WERI-Rb-1 (cell line): Measurements from ENCODE around the gene SLC22A3.

Experiments used
- DNase-seq: peaks from one replicate; pipeline ENCODE4 v3.0.0-alpha.2; 2020
- H3K27ac ChIP-seq: fragments of 250-450 bp; sonication (Bioruptor Pico); 2 replicates; pipeline ENCODE4 v1.5.1; 2020; ENCODE audit warnings: mild to moderate bottlenecking, moderate library complexity
- H3K27me3 ChIP-seq: fragments of 250-450 bp; sonication (Bioruptor Pico); 2 replicates; pipeline ENCODE4 v1.5.1; 2021; ENCODE audit warnings: mild to moderate bottlenecking, low read depth, moderate library complexity; ENCODE audit not compliant: insufficient read depth, severe bottlenecking
- H3K36me3 ChIP-seq: fragments of 250-450 bp; sonication (Bioruptor Pico); 2 replicates; pipeline ENCODE4 v1.5.1; 2020; ENCODE audit warnings: mild to moderate bottlenecking, moderate library complexity
- H3K4me3 ChIP-seq: 2 replicates; pipeline ENCODE4 v1.5.1; 2011; ENCODE audit warnings: low read depth, mild to moderate bottlenecking, control low read depth, low read length
- H3K9me3 ChIP-seq: fragments of 250-450 bp; sonication (Bioruptor Pico); 2 replicates; pipeline ENCODE4 v1.5.1; 2021; ENCODE audit warnings: mild to moderate bottlenecking, moderate library complexity; ENCODE audit not compliant: severe bottlenecking
- TF ChIP-seq, protein P1 (sequence below): IDR thresholded peaks from 2 replicates; pipeline ENCODE4 v1.5.1; 2011; ENCODE audit warnings: low read depth, mild to moderate bottlenecking, control low read depth, inconsistent platforms, low read length

The SLC22A3 gene

GRCh38 chr6:160305926-160306713 is 42.1 kb upstream of the SLC22A3 start:
- DNase-seq: no peak
- Histone ChIP-seq H3K27me3 (peaks cover 20% of the 10 kb centered on the region), H3K4me3 (no peak overlapping the region), H3K9me3 (no peaks in the 10 kb centered on the region), H3K36me3 (no peaks in the 10 kb centered on the region), H3K27ac (no peak overlapping the region)
- TF ChIP-seq, protein P1, sequence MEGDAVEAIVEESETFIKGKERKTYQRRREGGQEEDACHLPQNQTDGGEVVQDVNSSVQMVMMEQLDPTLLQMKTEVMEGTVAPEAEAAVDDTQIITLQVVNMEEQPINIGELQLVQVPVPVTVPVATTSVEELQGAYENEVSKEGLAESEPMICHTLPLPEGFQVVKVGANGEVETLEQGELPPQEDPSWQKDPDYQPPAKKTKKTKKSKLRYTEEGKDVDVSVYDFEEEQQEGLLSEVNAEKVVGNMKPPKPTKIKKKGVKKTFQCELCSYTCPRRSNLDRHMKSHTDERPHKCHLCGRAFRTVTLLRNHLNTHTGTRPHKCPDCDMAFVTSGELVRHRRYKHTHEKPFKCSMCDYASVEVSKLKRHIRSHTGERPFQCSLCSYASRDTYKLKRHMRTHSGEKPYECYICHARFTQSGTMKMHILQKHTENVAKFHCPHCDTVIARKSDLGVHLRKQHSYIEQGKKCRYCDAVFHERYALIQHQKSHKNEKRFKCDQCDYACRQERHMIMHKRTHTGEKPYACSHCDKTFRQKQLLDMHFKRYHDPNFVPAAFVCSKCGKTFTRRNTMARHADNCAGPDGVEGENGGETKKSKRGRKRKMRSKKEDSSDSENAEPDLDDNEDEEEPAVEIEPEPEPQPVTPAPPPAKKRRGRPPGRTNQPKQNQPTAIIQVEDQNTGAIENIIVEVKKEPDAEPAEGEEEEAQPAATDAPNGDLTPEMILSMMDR: no peak

GRCh38 chr6:160309718-160310117 is 38.5 kb upstream of the SLC22A3 start:
- no peak for DNase-seq
- H3K9me3 ChIP-seq: peaks cover 5% of the 10 kb centered on the region
- no peak overlapping the region for H3K27ac ChIP-seq
- H3K36me3 ChIP-seq: no peaks in the 10 kb centered on the region
- H3K4me3 ChIP-seq: no peak overlapping the region
- TF ChIP-seq, protein P1: no peak
- H3K27me3 ChIP-seq: peaks cover 9% of the 10 kb centered on the region

DNA sequence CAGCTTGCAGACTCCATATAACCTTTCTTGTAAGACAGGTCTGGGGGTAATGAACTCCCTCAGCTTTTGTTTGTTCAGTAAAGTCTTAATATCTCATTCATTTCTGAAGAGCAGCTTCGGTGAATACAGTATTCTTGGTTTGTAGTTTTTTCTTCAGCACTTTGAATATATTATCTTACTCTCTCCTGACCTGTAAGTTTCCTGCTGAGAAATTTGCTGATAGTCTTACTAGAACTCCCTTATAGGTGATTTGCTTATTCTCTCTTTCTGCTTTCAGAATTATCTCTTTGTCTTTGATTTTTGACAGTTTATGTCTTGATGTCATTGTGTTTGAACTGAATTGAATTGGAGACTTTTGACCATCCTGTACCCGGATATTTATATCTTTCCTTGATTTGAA is 35.3 kb upstream of the SLC22A3 start:
- H3K9me3 ChIP-seq: peaks cover 5% of the 10 kb centered on the region
- peaks cover 3% of the 10 kb centered on the region for H3K27me3 ChIP-seq
- H3K36me3 ChIP-seq: no peaks in the 10 kb centered on the region
- no peak overlapping the region for H3K4me3 ChIP-seq
- no peak for DNase-seq
- TF ChIP-seq, protein P1: no peak
- H3K27ac ChIP-seq: no peak overlapping the region

DNA sequence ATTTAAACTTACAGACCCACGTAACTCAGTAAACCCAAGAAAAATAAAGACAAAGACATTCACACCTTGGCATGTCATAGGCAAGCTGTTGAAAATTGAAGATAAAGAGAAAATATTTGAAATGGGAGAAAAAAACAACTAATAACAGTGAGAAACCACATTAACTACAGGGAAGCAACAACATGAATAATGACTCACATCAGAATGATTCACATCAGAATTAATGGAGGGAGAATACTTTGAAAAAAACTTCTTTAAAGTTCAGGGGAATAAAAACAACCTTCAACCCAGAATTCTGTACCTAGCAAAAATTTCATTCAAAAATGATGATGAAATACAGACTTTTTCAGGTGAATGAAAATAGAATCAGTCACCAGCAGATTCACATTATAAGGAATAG is 32.9 kb upstream of the SLC22A3 start:
- no peak overlapping the region for H3K27ac ChIP-seq

DNA sequence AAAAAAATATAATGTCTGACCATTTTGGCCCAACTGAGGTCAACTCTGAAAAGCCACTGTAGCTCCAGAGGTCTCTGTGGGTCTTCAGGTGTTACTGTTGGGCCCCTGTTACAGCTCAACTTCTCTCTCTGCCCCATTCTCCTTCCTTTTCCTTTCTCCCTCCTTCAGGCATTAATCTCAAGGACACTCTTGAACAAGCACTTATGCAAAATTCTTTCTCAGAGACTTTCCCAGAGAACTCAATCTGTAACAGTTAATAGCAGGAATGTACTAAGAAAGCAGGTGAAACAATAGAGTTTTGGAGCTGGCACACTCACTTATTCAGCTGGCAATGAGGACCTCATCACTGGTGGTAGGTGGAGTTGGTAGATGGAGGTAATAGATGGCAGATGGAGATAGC is 31.9 kb upstream of the SLC22A3 start:
- DNase-seq: no peak
- Histone ChIP-seq H3K9me3 (peaks cover 5% of the 10 kb centered on the region), H3K27ac (no peak overlapping the region), H3K27me3 (peaks cover 20% of the 10 kb centered on the region), H3K36me3 (no peaks in the 10 kb centered on the region), H3K4me3 (no peak overlapping the region)
- TF ChIP-seq, protein P1: no peak

More for the DNA sequence above, 32.9 kb upstream of the SLC22A3 start:
- H3K4me3 ChIP-seq: no peak overlapping the region
- peaks cover 5% of the 10 kb centered on the region for H3K9me3 ChIP-seq
- DNase-seq: no peak
- TF ChIP-seq, protein P1: no peak
- H3K27me3 ChIP-seq: peaks cover 13% of the 10 kb centered on the region
- H3K36me3 ChIP-seq: no peaks in the 10 kb centered on the region

DNA sequence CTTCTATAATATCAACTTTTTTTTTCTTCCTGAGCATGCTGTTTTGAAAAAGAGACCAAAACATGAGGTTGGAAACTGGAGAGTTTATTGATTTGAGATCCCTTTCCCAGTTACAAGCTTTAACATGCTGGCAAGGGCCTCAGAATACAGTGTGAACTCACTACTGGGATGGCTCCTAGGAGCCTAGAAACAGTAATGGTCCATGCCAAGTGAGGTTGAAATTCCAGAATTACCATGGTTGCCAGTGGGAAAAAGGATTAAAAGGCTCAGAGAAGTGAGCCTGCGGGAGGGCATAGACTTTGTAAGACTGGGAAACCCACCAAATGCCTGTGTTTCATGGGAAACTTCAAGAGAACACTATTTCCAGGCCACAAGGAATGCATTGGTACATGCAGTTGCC is 28.9 kb upstream of the SLC22A3 start:
- TF ChIP-seq, protein P1: no peak
- H3K27me3 ChIP-seq: peaks cover 40% of the 10 kb centered on the region
- H3K9me3 ChIP-seq: no peaks in the 10 kb centered on the region
- H3K4me3 ChIP-seq: no peak overlapping the region
- DNase-seq: no peak
- no peaks in the 10 kb centered on the region for H3K36me3 ChIP-seq
- H3K27ac ChIP-seq: no peak overlapping the region
